Activated T-cell treated with anti-CD3 and anti-CD28 coated beads, Interleukin-2, amount 50 U/mL, for 48 hours (primary cell): ENCODE measurements around the gene EXOC4.
"Not testable (repeated sequence)": the region's sequence is repeated elsewhere in the genome, so short reads cannot be mapped to it uniquely, and the experiment has no call there.

Source experiments
- DNase-seq, 2 experiments: peaks; one replicate each; pipeline ENCODE4 v3.0.0-alpha.2; 2020

The EXOC4 gene

GRCh38 chr7:133584956-133585668 lies 332.2 kb downstream of the EXOC4 start:
- no peak for DNase-seq

GRCh38 chr7:133586253-133586652 lies 333.4 kb downstream of the EXOC4 start:
- no peak for DNase-seq

- no peak for DNase-seq
Measured at GRCh38 chr7:133587903-133588302, 335.0 kb downstream of the EXOC4 start.

- no peak for DNase-seq
Measured at GRCh38 chr7:133590795-133591194, 337.9 kb downstream of the EXOC4 start.

- DNase-seq, result no peak
Measured at GRCh38 chr7:133591704-133592340, 338.9 kb downstream of the EXOC4 start.

GRCh38 chr7:133593561-133593960 lies 340.7 kb downstream of the EXOC4 start:
- no peak for DNase-seq

- no peak for DNase-seq
Measured at GRCh38 chr7:133601617-133602016, 348.7 kb downstream of the EXOC4 start.

- DNase-seq, result no peak
Measured at GRCh38 chr7:133602291-133602690, 349.4 kb downstream of the EXOC4 start.

- DNase-seq, result no peak
Measured at GRCh38 chr7:133606991-133607390, 354.1 kb downstream of the EXOC4 start.

GRCh38 chr7:133609806-133610205 lies 356.9 kb downstream of the EXOC4 start:
- no peak for DNase-seq

GRCh38 chr7:133611955-133612354 lies 359.1 kb downstream of the EXOC4 start:
- no peak for DNase-seq

- DNase-seq, result no peak
Measured at GRCh38 chr7:133613250-133613790, 360.4 kb downstream of the EXOC4 start.

GRCh38 chr7:133614251-133614650 lies 361.4 kb downstream of the EXOC4 start:
- DNase-seq, result no peak

GRCh38 chr7:133618970-133619369 lies 366.1 kb downstream of the EXOC4 start:
- no peak for DNase-seq

- no peak for DNase-seq
Measured at GRCh38 chr7:133619491-133619890, 366.6 kb downstream of the EXOC4 start.

GRCh38 chr7:133623721-133624120 lies 370.8 kb downstream of the EXOC4 start:
- no peak for DNase-seq

GRCh38 chr7:133625046-133625445 lies 372.2 kb downstream of the EXOC4 start:
- DNase-seq, result no peak

- no peak for DNase-seq
Measured at GRCh38 chr7:133629701-133630100, 376.8 kb downstream of the EXOC4 start.

GRCh38 chr7:133633055-133633454 lies 380.2 kb downstream of the EXOC4 start:
- DNase-seq, result no peak

GRCh38 chr7:133635541-133635940 lies 382.7 kb downstream of the EXOC4 start:
- no peak for DNase-seq

- DNase-seq, result no peak
Measured at GRCh38 chr7:133638857-133639256, 386.0 kb downstream of the EXOC4 start.

GRCh38 chr7:133641436-133641835 lies 388.6 kb downstream of the EXOC4 start:
- no peak for DNase-seq

GRCh38 chr7:133642907-133643306 lies 390.0 kb downstream of the EXOC4 start:
- no peak for DNase-seq

GRCh38 chr7:133643652-133644051 lies 390.8 kb downstream of the EXOC4 start:
- DNase-seq, result not testable (repeated sequence)
